NCI-H748 (cell line): ENCODE measurements around the gene LRRC46.

Source experiments
- DNase-seq: peaks from one replicate; lab custom pipeline; 2025; ENCODE audit not compliant: unreplicated experiment; lab: John Stamatoyannopoulos, UW

The LRRC46 gene

GRCh38 chr17:47808830-47809480 lies 22.5 kb upstream of the LRRC46 start:
- no peak for DNase-seq

GRCh38 chr17:47810200-47810821 lies 21.2 kb upstream of the LRRC46 start:
- DNase-seq, result peak; percentile 6

- no peak for DNase-seq
Observed at GRCh38 chr17:47810901-47811635, 20.4 kb upstream of the LRRC46 start.

GRCh38 chr17:47811709-47812108 lies 19.8 kb upstream of the LRRC46 start:
- DNase-seq, result no peak

- DNase-seq, result no peak
Observed at GRCh38 chr17:47812146-47812920, 19.1 kb upstream of the LRRC46 start.

- no peak for DNase-seq
Observed at GRCh38 chr17:47813077-47813476, 18.4 kb upstream of the LRRC46 start.

GRCh38 chr17:47813512-47814031 lies 17.9 kb upstream of the LRRC46 start:
- DNase-seq, result no peak

GRCh38 chr17:47815106-47815918 lies 16.2 kb upstream of the LRRC46 start:
- DNase-seq, result no peak

- no peak for DNase-seq
Observed at GRCh38 chr17:47816111-47816735, 15.2 kb upstream of the LRRC46 start.

GRCh38 chr17:47816947-47817346 lies 14.5 kb upstream of the LRRC46 start:
- DNase-seq, result no peak

GRCh38 chr17:47818002-47818695 lies 13.3 kb upstream of the LRRC46 start:
- DNase-seq, result no peak

- no peak for DNase-seq
Observed at GRCh38 chr17:47819475-47819874, 12.0 kb upstream of the LRRC46 start.

- DNase-seq, result peak; percentile 22
Observed at GRCh38 chr17:47820033-47820789, 11.3 kb upstream of the LRRC46 start.

GRCh38 chr17:47821031-47821423 lies 10.4 kb upstream of the LRRC46 start:
- peak; percentile 22 for DNase-seq

GRCh38 chr17:47821424-47822391 lies 9.8 kb upstream of the LRRC46 start, which contains the start of gene OSBPL7:
Gene OSBPL7, minus strand, starts transcription at chr17:47821794. Its CDS starts 1,516 bp downstream, at chr17:47820278.
- peak; percentile 88 for DNase-seq

- no peak for DNase-seq
Observed at GRCh38 chr17:47822785-47823184, 8.7 kb upstream of the LRRC46 start.

- no peak for DNase-seq
Observed at GRCh38 chr17:47823519-47823918, 8.0 kb upstream of the LRRC46 start.
